Mesenchymal stem cell (in vitro differentiated cells and primary cell): ENCODE measurements around the gene PCDHA3.
"Not testable (repeated sequence)": the region's sequence is repeated elsewhere in the genome, so short reads cannot be mapped to it uniquely, and the experiment has no call there.

Experiments used
- DNase-seq: peaks from one replicate; pipeline ENCODE4 v3.0.0-alpha.2; 2013
- H2AFZ ChIP-seq: one replicate; pipeline ENCODE4 v1.6.1; 2013; ENCODE audit warnings: low read depth, mild to moderate bottlenecking, control low read depth, inconsistent platforms, low read length, moderate library complexity
- H2AK5ac ChIP-seq: 2 replicates; pipeline ENCODE4 v1.6.1; 2013; ENCODE audit warnings: low read length, moderate library complexity, mild to moderate bottlenecking, inconsistent platforms; ENCODE audit not compliant: severe bottlenecking
- H2BK120ac ChIP-seq: one replicate; pipeline ENCODE4 v1.6.1; 2013; ENCODE audit warnings: low read depth, mild to moderate bottlenecking, inconsistent platforms, low read length, moderate library complexity
- H2BK12ac ChIP-seq, 2 experiments: one replicate each; pipeline ENCODE4 v1.6.1; 2013; ENCODE audit warnings: inconsistent platforms in 2 of 2, low read length in 2 of 2, mild to moderate bottlenecking in 2 of 2, moderate library complexity in 2 of 2, control low read depth in 1 of 2
- H2BK15ac ChIP-seq: one replicate; pipeline ENCODE4 v1.6.1; 2013; ENCODE audit warnings: mild to moderate bottlenecking, low read depth, inconsistent platforms; ENCODE audit not compliant: poor library complexity, severe bottlenecking
- H2BK5ac ChIP-seq: 2 replicates; pipeline ENCODE4 v1.6.1; 2013; ENCODE audit warnings: low read depth, mild to moderate bottlenecking, low read length, control low read depth, inconsistent platforms; ENCODE audit not compliant: poor library complexity, severe bottlenecking
- H3K14ac ChIP-seq, 2 experiments: one replicate each; pipeline ENCODE4 v1.6.1; 2013; ENCODE audit warnings: inconsistent platforms in 2 of 2, low read length in 2 of 2, control low read depth in 1 of 2, mild to moderate bottlenecking in 1 of 2, moderate library complexity in 1 of 2
- H3K18ac ChIP-seq, 2 experiments: one replicate each; pipeline ENCODE4 v1.6.1; 2013; ENCODE audit warnings: inconsistent platforms in 2 of 2, low read length in 2 of 2, control low read depth in 1 of 2, low read depth in 1 of 2, mild to moderate bottlenecking in 1 of 2
- H3K23ac ChIP-seq, 2 experiments: one replicate each; pipeline ENCODE4 v1.6.1; 2013; ENCODE audit warnings: inconsistent platforms in 2 of 2, low read length in 2 of 2, mild to moderate bottlenecking in 2 of 2, moderate library complexity in 2 of 2, control low read depth in 1 of 2
- H3K27ac ChIP-seq: 2 replicates; pipeline ENCODE4 v1.5.1; 2013; ENCODE audit warnings: mild to moderate bottlenecking, moderate library complexity, low read length, control low read depth, inconsistent platforms; ENCODE audit not compliant: poor library complexity, severe bottlenecking
- H3K27me3 ChIP-seq, 2 experiments: 2 replicates each; pipeline versions ENCODE4 v1.6.1 to v1.7.0; 2013; ENCODE audit warnings: low read length in 2 of 2, mild to moderate bottlenecking in 2 of 2, moderate library complexity in 2 of 2, control low read depth in 1 of 2, inconsistent platforms in 1 of 2; ENCODE audit not compliant: control insufficient read depth in 1 of 2, insufficient read depth in 1 of 2
- H3K36me3 ChIP-seq, 2 experiments: 2 replicates each; pipeline versions ENCODE4 v1.6.1 to v1.7.0; 2013; ENCODE audit warnings: low read length in 2 of 2, control low read depth in 1 of 2, inconsistent platforms in 1 of 2, low read depth in 1 of 2, mild to moderate bottlenecking in 1 of 2; ENCODE audit not compliant: insufficient read depth in 2 of 2, control insufficient read depth in 1 of 2
- H3K4ac ChIP-seq, 2 experiments: one replicate each; pipeline ENCODE4 v1.6.1; 2013; ENCODE audit warnings: inconsistent platforms in 2 of 2, low read length in 2 of 2, mild to moderate bottlenecking in 2 of 2, moderate library complexity in 2 of 2, control low read depth in 1 of 2, low read depth in 1 of 2
- H3K4me1 ChIP-seq: 2 replicates; pipeline ENCODE4 v1.6.1; 2013; ENCODE audit warnings: low read depth, low read length, control low read depth; ENCODE audit not compliant: control insufficient read depth, insufficient read depth
- H3K4me2 ChIP-seq: 2 replicates; pipeline ENCODE4 v1.6.1; 2013; ENCODE audit warnings: low read length, mild to moderate bottlenecking, inconsistent platforms; ENCODE audit not compliant: poor library complexity, severe bottlenecking
- H3K4me3 ChIP-seq, 2 experiments: 2 replicates each; pipeline versions ENCODE4 v1.5.1 to v1.7.0; 2013; ENCODE audit warnings: low read length in 2 of 2, mild to moderate bottlenecking in 2 of 2, control low read depth in 1 of 2, low read depth in 1 of 2; ENCODE audit not compliant: insufficient read depth in 1 of 2
- H3K79me1 ChIP-seq: replicated peaks from 2 replicates; pipeline ENCODE4 v1.6.1; 2013; ENCODE audit warnings: mild to moderate bottlenecking, control low read depth, low read length, inconsistent platforms; ENCODE audit not compliant: poor library complexity, severe bottlenecking
- H3K9ac ChIP-seq: 2 replicates; pipeline ENCODE4 v1.7.0; 2013; ENCODE audit warnings: mild to moderate bottlenecking, low read length, moderate library complexity
- H3K9me3 ChIP-seq: 2 replicates; pipeline ENCODE4 v1.7.0; 2013; ENCODE audit warnings: mild to moderate bottlenecking, low read length; ENCODE audit not compliant: control insufficient read depth
- H4K8ac ChIP-seq: one replicate; pipeline ENCODE4 v1.6.1; 2013; ENCODE audit warnings: inconsistent platforms, mild to moderate bottlenecking, low read length, moderate library complexity
- H4K91ac ChIP-seq: one replicate; pipeline ENCODE4 v1.6.1; 2013; ENCODE audit warnings: mild to moderate bottlenecking, low read length, inconsistent platforms
- WGBS: methylation state at CpG from one replicate; pipeline ENCODE4 v1.1.7; 2013; ENCODE audit warnings: mixed read lengths; 5-methylcytosine and 5-hydroxymethylcytosine counted together

Gene PCDHA3

GRCh38 chr5:140806834-140807775 is 6.2 kb downstream of the PCDHA3 start, which contains the start of gene PCDHA4:
PCDHA4 (plus strand) TSS chr5:140807068.
- H3K9me3 ChIP-seq: peaks cover 56% of the 10 kb centered on the region
- H2BK12ac ChIP-seq: no peak within 1 kb of the TSS
- no peak within 1 kb of the TSS for H4K8ac ChIP-seq
- WGBS: 46% methylated on average over 42 of the region's 47 CpGs
- H4K91ac ChIP-seq: no peak within 1 kb of the TSS
- no peak within 1 kb of the TSS for H3K23ac ChIP-seq
- H3K9ac ChIP-seq: no peak within 1 kb of the TSS
- peaks cover 7% of the 10 kb centered on the region for H3K4me1 ChIP-seq
- no peak within 1 kb of the TSS for H2BK120ac ChIP-seq
- H2BK15ac ChIP-seq: no peak within 1 kb of the TSS
- H2AFZ ChIP-seq: peak within 1 kb of the TSS; percentile 55
- DNase-seq: peak; percentile 71
- H3K36me3 ChIP-seq: peaks cover 0 to 15% of the 10 kb centered on the region in 2 experiments
- no peak within 1 kb of the TSS for H2AK5ac ChIP-seq
- peak within 1 kb of the TSS; percentile 56 to 68 for H3K4me3 ChIP-seq
- H3K18ac ChIP-seq: no peak within 1 kb of the TSS
- H3K27ac ChIP-seq: peak within 1 kb of the TSS; percentile 26
- peaks cover 5% of the 10 kb centered on the region for H3K79me1 ChIP-seq
- H3K4ac ChIP-seq: no peak within 1 kb of the TSS
- peak within 1 kb of the TSS; percentile 18 for H3K4me2 ChIP-seq
- H3K14ac ChIP-seq: no peak within 1 kb of the TSS
- H2BK5ac ChIP-seq: no peak within 1 kb of the TSS
- no peaks in the 10 kb centered on the region for H3K27me3 ChIP-seq

- not testable (repeated sequence) for H2BK120ac ChIP-seq, H3K36me3 ChIP-seq, DNase-seq, H2BK5ac ChIP-seq, H2AFZ ChIP-seq, H3K4ac ChIP-seq, H3K4me1 ChIP-seq, H3K4me2 ChIP-seq, H3K79me1 ChIP-seq, H2BK15ac ChIP-seq, H3K4me3 ChIP-seq, H3K18ac ChIP-seq, H3K9ac ChIP-seq, H2AK5ac ChIP-seq, H3K27ac ChIP-seq, H3K23ac ChIP-seq, H3K27me3 ChIP-seq, H3K14ac ChIP-seq, H4K8ac ChIP-seq, H2BK12ac ChIP-seq, H4K91ac ChIP-seq
- H3K9me3 ChIP-seq: peaks cover 58% of the 10 kb centered on the region
- WGBS: 98% methylated on average over 62 of the region's 62 CpGs
Measured at GRCh38 chr5:140808241-140808888, 7.5 kb downstream of the PCDHA3 start.

GRCh38 chr5:140808889-140809291 is 8.0 kb downstream of the PCDHA3 start:
- H3K9me3 ChIP-seq: peaks cover 55% of the 10 kb centered on the region
- H3K36me3 ChIP-seq: peaks cover 0 to 8% of the 10 kb centered on the region in 2 experiments
- no peak overlapping the region for H2BK15ac ChIP-seq
- H4K91ac ChIP-seq: peak overlapping the region; percentile 54
- no peak overlapping the region for H2BK120ac ChIP-seq
- no peak overlapping the region for H2AFZ ChIP-seq
- no peak for DNase-seq
- no peak overlapping the region for H3K9ac ChIP-seq
- H3K4me2 ChIP-seq: no peak overlapping the region
- no peak overlapping the region for H4K8ac ChIP-seq
- H3K4ac ChIP-seq: no peak overlapping the region
- 97% methylated on average over 43 of the region's 43 CpGs for WGBS
- H2BK12ac ChIP-seq: no peak overlapping the region
- H3K27ac ChIP-seq: no peak overlapping the region
- H2AK5ac ChIP-seq: no peak overlapping the region
- H3K4me1 ChIP-seq: peaks cover 2% of the 10 kb centered on the region
- H3K23ac ChIP-seq: no peak overlapping the region
- no peak overlapping the region for H2BK5ac ChIP-seq
- no peak overlapping the region for H3K4me3 ChIP-seq
- peaks cover 3% of the 10 kb centered on the region for H3K79me1 ChIP-seq
- no peak overlapping the region for H3K14ac ChIP-seq
- no peak overlapping the region for H3K18ac ChIP-seq
- no peaks in the 10 kb centered on the region for H3K27me3 ChIP-seq
